ENCODE measurements around the gene MREG.

GRCh38 chr2:215967590-215968378, 45.6 kb downstream of the MREG start:
- TF ChIP-seq CTCF (IDR thresholded peaks at IDR 0.05), result no peak
- no peak for TF ChIP-seq POLR2AphosphoS5 (IDR thresholded peaks at IDR 0.05; ENCODE audit: insufficient read depth in 1 of 2, low read depth in 1 of 2)
- TF ChIP-seq POLR2A (IDR thresholded peaks at IDR 0.05), result no peak
